ENCODE measurements around the gene RNLS.

RNLS gene

GRCh38 chr10:88465765-88466164, 117.4 kb downstream of the RNLS start:
- H3K27ac ChIP-seq, result no peak overlapping the region
- H3K9me3 ChIP-seq (ENCODE audit: severe bottlenecking), result no peaks in the 10 kb centered on the region
- H3K27me3 ChIP-seq (ENCODE audit: insufficient read depth, low read depth, severe bottlenecking), result no peaks in the 10 kb centered on the region
- no peak for DNase-seq
- no peak overlapping the region for H3K4me3 ChIP-seq (ENCODE audit: low read depth, low read length)
- no peak for TF ChIP-seq CTCF (IDR thresholded peaks at IDR 0.05; ENCODE audit: low read depth, low read length)
- no peaks in the 10 kb centered on the region for H3K36me3 ChIP-seq

- Histone ChIP-seq H3K4me3 (ENCODE audit: low read depth, low read length) (no peak overlapping the region), H3K27me3 (ENCODE audit: insufficient read depth, low read depth, severe bottlenecking) (no peaks in the 10 kb centered on the region), H3K36me3 (no peaks in the 10 kb centered on the region), H3K9me3 (ENCODE audit: severe bottlenecking) (no peaks in the 10 kb centered on the region), H3K27ac (no peak overlapping the region)
- DNase-seq, result no peak
- no peak for TF ChIP-seq CTCF (IDR thresholded peaks at IDR 0.05; ENCODE audit: low read depth, low read length)
Observed at GRCh38 chr10:88463811-88464210, 119.3 kb downstream of the RNLS start.

- no peak for DNase-seq
- Histone ChIP-seq H3K36me3 (no peaks in the 10 kb centered on the region), H3K4me3 (ENCODE audit: low read depth, low read length) (no peak overlapping the region), H3K27ac (no peak overlapping the region), H3K9me3 (ENCODE audit: severe bottlenecking) (no peaks in the 10 kb centered on the region), H3K27me3 (ENCODE audit: insufficient read depth, low read depth, severe bottlenecking) (no peaks in the 10 kb centered on the region)
- TF ChIP-seq CTCF (IDR thresholded peaks at IDR 0.05; ENCODE audit: low read depth, low read length), result no peak
Observed at GRCh38 chr10:88461426-88461825, 121.7 kb downstream of the RNLS start.

GRCh38 chr10:88459530-88459929, 123.6 kb downstream of the RNLS start:
- H3K27ac ChIP-seq, result no peak overlapping the region
- DNase-seq, result no peak
- no peak overlapping the region for H3K4me3 ChIP-seq (ENCODE audit: low read depth, low read length)
- no peak for TF ChIP-seq CTCF (IDR thresholded peaks at IDR 0.05; ENCODE audit: low read depth, low read length)
- H3K9me3 ChIP-seq (ENCODE audit: severe bottlenecking), result no peaks in the 10 kb centered on the region
- no peaks in the 10 kb centered on the region for H3K36me3 ChIP-seq
- H3K27me3 ChIP-seq (ENCODE audit: insufficient read depth, low read depth, severe bottlenecking), result no peaks in the 10 kb centered on the region

- DNase-seq, result no peak
- Histone ChIP-seq H3K9me3 (ENCODE audit: severe bottlenecking) (no peaks in the 10 kb centered on the region), H3K4me3 (ENCODE audit: low read depth, low read length) (no peak overlapping the region), H3K36me3 (no peaks in the 10 kb centered on the region), H3K27me3 (ENCODE audit: insufficient read depth, low read depth, severe bottlenecking) (no peaks in the 10 kb centered on the region), H3K27ac (no peak overlapping the region)
- TF ChIP-seq CTCF (IDR thresholded peaks at IDR 0.05; ENCODE audit: low read depth, low read length), result no peak
Observed at GRCh38 chr10:88458209-88458608, 124.9 kb downstream of the RNLS start.

- no peak for TF ChIP-seq CTCF (IDR thresholded peaks at IDR 0.05; ENCODE audit: low read depth, low read length)
- no peaks in the 10 kb centered on the region for H3K27me3 ChIP-seq (ENCODE audit: insufficient read depth, low read depth, severe bottlenecking)
Observed at GRCh38 chr10:88457660-88458059, 125.5 kb downstream of the RNLS start.

More at GRCh38 chr10:88457660-88458059, 125.5 kb downstream of the RNLS start:
- H3K4me3 ChIP-seq (ENCODE audit: low read depth, low read length), result no peak overlapping the region
- H3K27ac ChIP-seq, result no peak overlapping the region
- no peaks in the 10 kb centered on the region for H3K36me3 ChIP-seq
- DNase-seq, result no peak
- no peaks in the 10 kb centered on the region for H3K9me3 ChIP-seq (ENCODE audit: severe bottlenecking)

Data from WERI-Rb-1 (cell line).